Stimulated activated CD4-positive, alpha-beta T cell treated with anti-CD3 and anti-CD28 coated beads, Interleukin-1b, Interleukin-23, amount 100 ng/mL, for 48 hours (primary cell): ENCODE measurements around the gene RFFL.
"Not testable (repeated sequence)": the region's sequence is repeated elsewhere in the genome, so short reads cannot be mapped to it uniquely, and the experiment has no call there.

Experiments used
- DNase-seq: peaks from one replicate; pipeline ENCODE4 v3.0.0-alpha.2; 2020

RFFL gene

GRCh38 chr17:35063514-35064223 lies at the start of gene RFFL:
TSS of gene RFFL (minus strand) at chr17:35063707. CDS start at chr17:35026553, 37,154 bp downstream.
- peak; percentile 94 for DNase-seq

- not testable (repeated sequence) for DNase-seq
Measured at GRCh38 chr17:35110791-35111190, 47.3 kb upstream of the RFFL start.

- no peak for DNase-seq
Measured at GRCh38 chr17:35104844-35105450, 41.4 kb upstream of the RFFL start.

- no peak for DNase-seq
Measured at GRCh38 chr17:35103271-35103670, 39.8 kb upstream of the RFFL start.

GRCh38 chr17:35101725-35102124 lies 38.2 kb upstream of the RFFL start:
- no peak for DNase-seq

GRCh38 chr17:35101036-35101435 lies 37.5 kb upstream of the RFFL start:
- no peak for DNase-seq

- DNase-seq: no peak
Measured at GRCh38 chr17:35099908-35100307, 36.4 kb upstream of the RFFL start.

GRCh38 chr17:35097776-35098175 lies 34.3 kb upstream of the RFFL start:
- no peak for DNase-seq

GRCh38 chr17:35095741-35096140 lies 32.2 kb upstream of the RFFL start:
- no peak for DNase-seq

GRCh38 chr17:35094902-35095301 lies 31.4 kb upstream of the RFFL start:
- DNase-seq: no peak

- DNase-seq: not testable (repeated sequence)
Measured at GRCh38 chr17:35090707-35091106, 27.2 kb upstream of the RFFL start.

- DNase-seq: peak; percentile 61
Measured at GRCh38 chr17:35089586-35090296, 26.2 kb upstream of the RFFL start.

- peak; percentile 87 for DNase-seq
Measured at GRCh38 chr17:35088881-35089585, 25.5 kb upstream of the RFFL start.

GRCh38 chr17:35088356-35088880 lies 24.9 kb upstream of the RFFL start:
- DNase-seq: no peak

GRCh38 chr17:35087731-35088355 lies 24.3 kb upstream of the RFFL start:
- DNase-seq: no peak

- DNase-seq: no peak
Measured at GRCh38 chr17:35086931-35087573, 23.5 kb upstream of the RFFL start.

- DNase-seq: no peak
Measured at GRCh38 chr17:35086164-35086563, 22.7 kb upstream of the RFFL start.

GRCh38 chr17:35084987-35085386 lies 21.5 kb upstream of the RFFL start:
- DNase-seq: no peak

- DNase-seq: no peak
Measured at GRCh38 chr17:35083071-35083470, 19.6 kb upstream of the RFFL start.

GRCh38 chr17:35082073-35082657 lies 18.7 kb upstream of the RFFL start:
- no peak for DNase-seq

- no peak for DNase-seq
Measured at GRCh38 chr17:35081638-35082037, 18.1 kb upstream of the RFFL start.

- no peak for DNase-seq
Measured at GRCh38 chr17:35080536-35080935, 17.0 kb upstream of the RFFL start.
